BJ (cell line): ENCODE results near the gene GARIN5B. TPM values are rescaled to one million over a fixed set of nuclear protein-coding genes. Genes with fewer than 3 reads are reported as not detected.

Experiments
- CTCF ChIA-PET: fragments of 350-600 bp; formaldehyde crosslinking; extraction: SDS; loops from one replicate; lab custom pipeline; 2021; ENCODE audit warnings: antibody characterized with exemption, inconsistent platforms; lab: Yijun Ruan, JAX
- POLR2A ChIA-PET: fragments of 300-600 bp; sonication (Branson Sonifier 250); formaldehyde crosslinking; extraction: SDS; loops from one replicate; lab custom pipeline; 2021; ENCODE audit warnings: antibody characterized with exemption; lab: Charles Lee
- DNase-seq: peaks from one replicate; pipeline ENCODE4 v3.0.0-alpha.2; 2011; ENCODE audit warnings: low read depth
- H3K27me3 ChIP-seq: 2 replicates; pipeline ENCODE4 v1.6.0; 2011; ENCODE audit warnings: low read length; ENCODE audit not compliant: control insufficient read depth, insufficient read depth
- H3K36me3 ChIP-seq: 2 replicates; pipeline ENCODE4 v1.5.1; 2011; ENCODE audit warnings: low read length; ENCODE audit not compliant: control insufficient read depth, insufficient read depth
- H3K4me3 ChIP-seq: 2 replicates; pipeline ENCODE4 v1.5.1; 2011; ENCODE audit warnings: low read depth, mild to moderate bottlenecking, control low read depth, low read length
- CTCF ChIP-seq: IDR thresholded peaks from 2 replicates; pipeline ENCODE4 v1.5.1; 2011; ENCODE audit warnings: low read depth, mild to moderate bottlenecking, control low read depth, inconsistent platforms, low read length, moderate library complexity; ENCODE audit not compliant: insufficient read depth
- polyA plus RNA-seq: library from polyadenylated mRNA; depleted of rRNA; stranded (reverse); fragments of >200 nt; gene quantifications from 2 replicates; pipeline ENCODE4 v1.2.3, GENCODE V29; 2011; rRNA removed

GARIN5B gene
- polyA plus RNA-seq, 1 experiment = 0.02 TPM

- no peak for DNase-seq
- ChIA-PET POLR2A (no interaction called here), CTCF (no interaction called here)
- no peaks in the 10 kb centered on the region for H3K27me3 ChIP-seq
- H3K36me3 ChIP-seq = peaks cover 31% of the 10 kb centered on the region
- no peak overlapping the region for H3K4me3 ChIP-seq
- TF ChIP-seq CTCF = no peak
Observed at GRCh38 chr19:55304980-55305379, 58.1 kb downstream of the GARIN5B start.

Other genes starting within 250 kb of the GARIN5B start
- gene PPP1R12C, start 245.6 kb downstream of the GARIN5B start, polyA plus RNA-seq = 36.0 and 50.8 TPM in 2 replicates
- gene TNNT1, start 214.1 kb downstream of the GARIN5B start, polyA plus RNA-seq = 10.4 and 10.5 TPM in 2 replicates
- 0.12 TPM in 1 of 2 replicates, not detected in the other for gene TNNI3, start 205.5 kb downstream of the GARIN5B start, polyA plus RNA-seq
- 0.39 and 0.51 TPM in 2 replicates for gene DNAAF3, start 196.6 kb downstream of the GARIN5B start, polyA plus RNA-seq
- 0.26 and 0.47 TPM in 2 replicates for gene SYT5, start 183.0 kb downstream of the GARIN5B start, polyA plus RNA-seq
- 2.2 and 4.3 TPM in 2 replicates for gene PTPRH, start 153.8 kb downstream of the GARIN5B start, polyA plus RNA-seq
- 0.56 and 1.5 TPM in 2 replicates for gene TMEM86B, start 134.5 kb downstream of the GARIN5B start, polyA plus RNA-seq
- gene PPP6R1, start 104.2 kb downstream of the GARIN5B start, polyA plus RNA-seq = 25.9 and 42.5 TPM in 2 replicates
- gene HSPBP1, start 83.2 kb downstream of the GARIN5B start, polyA plus RNA-seq = 24.4 and 43.8 TPM in 2 replicates
- gene BRSK1, start 79.3 kb downstream of the GARIN5B start, polyA plus RNA-seq = 10.6 and 12.8 TPM in 2 replicates
- gene TMEM150B, start 37.9 kb downstream of the GARIN5B start, polyA plus RNA-seq = not detected in 2 replicates
- 3.7 and 6.4 TPM in 2 replicates for gene KMT5C, start 23.4 kb downstream of the GARIN5B start, polyA plus RNA-seq
- 0.12 and 0.58 TPM in 2 replicates for gene COX6B2, start 8.5 kb downstream of the GARIN5B start, polyA plus RNA-seq
- 11.9 and 16.4 TPM in 2 replicates for gene IL11, start 7.2 kb upstream of the GARIN5B start, polyA plus RNA-seq
- gene TMEM190, start 13.6 kb upstream of the GARIN5B start, polyA plus RNA-seq = 0.93 and 1.3 TPM in 2 replicates
- 0.10 and 0.15 TPM in 2 replicates for gene TMEM238, start 21.0 kb upstream of the GARIN5B start, polyA plus RNA-seq
- gene RPL28, start 22.7 kb upstream of the GARIN5B start, polyA plus RNA-seq = 485 and 838 TPM in 2 replicates
- 47.7 and 79.4 TPM in 2 replicates for gene UBE2S, start 44.5 kb upstream of the GARIN5B start, polyA plus RNA-seq
- gene SHISA7, start 80.0 kb upstream of the GARIN5B start, polyA plus RNA-seq = not detected in 2 replicates
- 93.8 and 123 TPM in 2 replicates for gene ISOC2, start 98.4 kb upstream of the GARIN5B start, polyA plus RNA-seq
- not detected in 2 replicates for gene C19orf85, start 101.5 kb upstream of the GARIN5B start, polyA plus RNA-seq
- 0.36 and 0.48 TPM in 2 replicates for gene ZNF628, start 113.4 kb upstream of the GARIN5B start, polyA plus RNA-seq
- gene NAT14, start 121.9 kb upstream of the GARIN5B start, polyA plus RNA-seq = 20.4 and 34.8 TPM in 2 replicates
- 5.5 and 8.2 TPM in 2 replicates for gene SSC5D, start 125.2 kb upstream of the GARIN5B start, polyA plus RNA-seq
- 0.07 TPM in 1 of 2 replicates, not detected in the other for gene SBK2, start 173.9 kb upstream of the GARIN5B start, polyA plus RNA-seq
- gene SBK3, start 182.3 kb upstream of the GARIN5B start, polyA plus RNA-seq = 0.06 and 0.11 TPM in 2 replicates
- 2.6 and 3.8 TPM in 2 replicates for gene ZNF579, start 217.6 kb upstream of the GARIN5B start, polyA plus RNA-seq
- 3.7 and 4.0 TPM in 2 replicates for gene FIZ1, start 236.3 kb upstream of the GARIN5B start, polyA plus RNA-seq
- 7.8 TPM in 2 replicates for gene ZNF524, start 237.0 kb upstream of the GARIN5B start, polyA plus RNA-seq
- gene ZNF865, start 242.4 kb upstream of the GARIN5B start, polyA plus RNA-seq = 1.2 and 1.4 TPM in 2 replicates